Psoas muscle (tissue), 8 donors: ENCODE measurements around the gene BMPR1B. TPM values are rescaled to one million over a fixed set of nuclear protein-coding genes. Genes with fewer than 3 reads are reported as not detected.

Experiments
- ATAC-seq, 4 donors: fragments of 200-7000 bp; cut with Tn5 transposase; one replicate each; pipeline ENCODE4 v1.9.1; 2020; ENCODE audit warnings: moderate library complexity in 3 of 4, mild to moderate bottlenecking in 2 of 4
- DNase-seq, 2 donors: peaks; one replicate each; pipeline ENCODE4 v3.0.0-alpha.2; 2020
- H3K27ac ChIP-seq: fragments of 200-600 bp; one replicate; pipeline ENCODE4 v1.8.0; 2022
- H3K27me3 ChIP-seq, 3 donors: fragments of 200-600 bp in 1 of 3; one replicate each; pipeline versions ENCODE4 v1.6.1 to v1.8.0; 2013 to 2022; ENCODE audit warnings: low read length in 2 of 3, mild to moderate bottlenecking in 2 of 3, moderate library complexity in 1 of 3; ENCODE audit not compliant: insufficient read depth in 3 of 3
- H3K36me3 ChIP-seq, 2 donors: fragments of 200-600 bp in 1 of 2; one replicate each; pipeline versions ENCODE4 v1.6.1 to v1.8.0; 2013 to 2022; ENCODE audit warnings: low read depth in 1 of 2, mild to moderate bottlenecking in 1 of 2, moderate library complexity in 1 of 2; ENCODE audit not compliant: insufficient read depth in 1 of 2
- H3K4me1 ChIP-seq: fragments of 200-600 bp; one replicate; pipeline ENCODE4 v1.8.0; 2022
- H3K4me3 ChIP-seq: fragments of 200-600 bp; one replicate; pipeline ENCODE4 v1.8.0; 2022; ENCODE audit warnings: mild to moderate bottlenecking
- H3K9me3 ChIP-seq: fragments of 200-600 bp; one replicate; pipeline ENCODE4 v1.8.0; 2022
- CTCF ChIP-seq: fragments of 200-600 bp; IDR thresholded peaks from one replicate; pipeline ENCODE4 v1.8.0; 2022; ENCODE audit warnings: antibody characterized with exemption
- WGBS, 3 donors: extraction: QIAGEN DNeasy Blood & Tissue Kit; methylation state at CpG; one replicate each; pipeline versions ENCODE4 v1.1.6 to v1.1.7; 2013; 5-methylcytosine and 5-hydroxymethylcytosine counted together
- intact Hi-C, 2 donors: fragments of 100-400 bp; cut with DNase I; formaldehyde crosslinking; loops; one replicate each; pipeline versions ENCODE4 v1.11.0 to v1.14.2; 2022
- polyA plus RNA-seq, 3 donors: library from polyadenylated mRNA; stranded (reverse); fragments of 200-250 nt; gene quantifications; one replicate each; pipeline ENCODE4 v1.2.3, GENCODE V29; 2013
- total RNA-seq, 4 donors: library from RNA; stranded (reverse); fragmentation: NEBNext Ultra II Directional in 2 of 4; extraction: Animal tissue kit (Norgen Biotek cat#: 25700) in 2 of 4; gene quantifications; one replicate each; pipeline versions ENCODE4 v1.2.1 to v1.2.4, GENCODE V29; 2021 to 2023
- donor health status: healthy with polysubstance abuse.
- donor health status: DM: no; HTN: no; CAD: no; lungs with moderate emphysema.
- donor health status: Bipolar disorder and iron deficiency.
- donor health status: healthy.
- donor health status: DM: yes; HTN: yes; CAD: no.
- donor health status: DM: no; HTN: no; CAD: no.
- donor health status: DM: no; HTN: no; CAD: no.
- donor health status: DM: yes; HTN: yes; CAD: no.

BMPR1B gene
- total and polyA plus RNA-seq, 7 donors: 0.26 to 13.0 (median 1.0) TPM

GRCh38 chr4:94976371-94977011 is 218.7 kb downstream of the BMPR1B start:
- Histone ChIP-seq H3K27me3 (no peaks in the 10 kb centered on the region), H3K36me3 (no peaks in the 10 kb centered on the region), H3K4me3 (no peak overlapping the region), H3K4me1 (no peaks in the 10 kb centered on the region), H3K27ac (no peak overlapping the region), H3K9me3 (no peaks in the 10 kb centered on the region)
- TF ChIP-seq CTCF: no peak
- ATAC-seq (no peak), DNase-seq (no peak)
- 61 to 77% (median 69%) methylated on average over 1 of the region's 1 CpG for WGBS, 3 donors
- intact Hi-C loops: no loop called here

- 60 to 70% (median 67%) methylated on average over 3 of the region's 3 CpGs for WGBS, 3 donors
- intact Hi-C loops: no loop called here
- ATAC-seq: no peak
- no peaks in the 10 kb centered on the region for H3K27me3 ChIP-seq
- H3K36me3 ChIP-seq: no peaks in the 10 kb centered on the region
- H3K4me1 ChIP-seq: no peaks in the 10 kb centered on the region
- DNase-seq: no peak
- H3K4me3 ChIP-seq: no peak overlapping the region
- H3K27ac ChIP-seq: no peak overlapping the region
- no peak for TF ChIP-seq CTCF
- no peaks in the 10 kb centered on the region for H3K9me3 ChIP-seq
Observed at GRCh38 chr4:94978904-94979303, 221.1 kb downstream of the BMPR1B start.

GRCh38 chr4:94979621-94980020 is 221.9 kb downstream of the BMPR1B start:
- Histone ChIP-seq H3K36me3 (no peaks in the 10 kb centered on the region), H3K9me3 (no peaks in the 10 kb centered on the region), H3K4me3 (no peak overlapping the region), H3K27me3 (no peaks in the 10 kb centered on the region), H3K27ac (no peak overlapping the region), H3K4me1 (no peaks in the 10 kb centered on the region)
- TF ChIP-seq CTCF: no peak
- DNase-seq (no peak), ATAC-seq (no peak)
- WGBS, 3 donors: 59 to 61% (median 61%) methylated on average over 5 of the region's 5 CpGs
- intact Hi-C loops: no loop called here

GRCh38 chr4:94995684-94996394 is 238.1 kb downstream of the BMPR1B start:
- TF ChIP-seq CTCF: no peak

More at GRCh38 chr4:94995684-94996394, 238.1 kb downstream of the BMPR1B start:
- 17 to 25% (median 17%) methylated on average over 10 of the region's 10 CpGs for WGBS, 3 donors
- peak overlapping the region; percentile 84 for H3K27ac ChIP-seq
- H3K27me3 ChIP-seq: no peaks in the 10 kb centered on the region
- H3K4me3 ChIP-seq: peak overlapping the region; percentile 67
- intact Hi-C loops: loop anchor here in 1 of 2 donors (5.0 kb wide), 2 partner anchors 56 to 96 kb away; no protein-coding TSS in a partner anchor
- peaks cover 13% of the 10 kb centered on the region for H3K4me1 ChIP-seq
- no peaks in the 10 kb centered on the region for H3K36me3 ChIP-seq
- DNase-seq (peak; percentile 24 to 58), ATAC-seq (peak; percentile 98 to 99 (median 99))
- no peaks in the 10 kb centered on the region for H3K9me3 ChIP-seq
